ENCODE results near the gene GPRC5C. TPM values are rescaled to one million over a fixed set of nuclear protein-coding genes. Genes with fewer than 3 reads are reported as not detected.

The GPRC5C gene
- total and polyA plus RNA-seq, 2 of the 8 experiments (the other 6 are each of a cell fraction or from before 2014, with no cell fraction given), result 18.3 to 55.8 TPM

DNA sequence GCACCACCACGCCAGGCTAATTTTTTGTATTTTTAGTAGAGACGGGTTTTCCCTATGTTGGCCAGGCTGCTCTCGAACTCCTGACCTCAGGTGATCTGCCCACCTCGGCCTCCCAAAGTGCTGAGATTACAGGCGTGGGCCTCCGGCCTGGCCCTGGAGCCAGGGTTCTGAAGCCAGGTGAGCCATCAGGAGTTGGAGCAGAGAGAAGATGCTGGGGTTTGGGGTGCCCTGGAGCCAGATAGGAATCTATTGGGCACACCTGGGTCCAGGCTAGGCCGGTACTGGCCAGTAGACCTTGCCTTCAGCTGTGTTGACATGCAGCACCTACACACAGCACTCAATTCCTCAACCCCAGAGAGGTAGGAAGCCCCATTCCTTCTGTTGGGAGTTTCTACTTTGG, 29.1 kb downstream of the GPRC5C start (continued):
- TF ChIP-seq NANOG (IDR thresholded peaks at IDR 0.05; ENCODE audit: insufficient read depth, low read depth, low read length, poor library complexity, severe bottlenecking), result no peak
- no peak for TF ChIP-seq PHF8 (conservative IDR thresholded peaks at IDR 0.05; ENCODE audit: low read depth, low read length)
